Hematopoietic multipotent progenitor cell treated with erythropoietin and hydrocortisone succinate and interleukin-3 and kit ligand, for 8 days (in vitro differentiated cells): ENCODE measurements around the gene BAZ2B.
"Not testable (repeated sequence)": the region's sequence is repeated elsewhere in the genome, so short reads cannot be mapped to it uniquely, and the experiment has no call there.

Source experiments
- DNase-seq: peaks from one replicate; pipeline ENCODE4 v3.0.0-alpha.2; 2015

BAZ2B gene

DNA sequence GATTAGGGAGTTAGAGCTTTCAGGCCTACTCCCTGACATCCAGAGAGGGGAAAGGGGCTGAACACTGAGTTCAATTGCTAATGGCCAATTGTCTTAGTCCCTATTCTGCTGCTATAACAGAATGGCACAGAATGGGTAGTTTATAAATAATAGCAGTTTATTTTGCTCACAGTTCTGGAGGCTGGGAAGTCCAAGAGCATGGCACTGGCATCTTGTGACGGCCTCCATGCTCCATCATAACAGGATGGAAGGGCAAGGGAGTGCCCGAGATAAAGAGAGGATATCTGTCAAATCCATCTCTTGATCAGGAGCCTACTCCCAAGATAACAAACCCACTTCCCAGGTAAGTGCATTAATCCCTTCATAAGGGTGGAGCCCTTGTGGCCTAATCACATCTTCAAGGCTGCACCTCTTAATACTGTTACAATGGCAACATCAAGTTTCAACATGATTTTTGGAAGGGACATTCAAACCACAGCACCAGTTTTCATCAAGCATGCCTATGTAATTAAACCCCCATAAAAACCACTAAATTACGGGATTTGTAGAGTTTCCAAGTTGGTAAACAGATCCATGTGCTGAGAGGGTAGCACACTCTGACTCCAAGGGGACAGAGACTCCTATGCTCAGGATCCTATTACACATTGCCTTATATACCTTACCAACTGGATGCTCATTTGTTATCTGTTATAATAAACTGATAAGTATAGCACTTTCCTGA, 44.6 kb downstream of the BAZ2B start:
- no peak for DNase-seq

DNA sequence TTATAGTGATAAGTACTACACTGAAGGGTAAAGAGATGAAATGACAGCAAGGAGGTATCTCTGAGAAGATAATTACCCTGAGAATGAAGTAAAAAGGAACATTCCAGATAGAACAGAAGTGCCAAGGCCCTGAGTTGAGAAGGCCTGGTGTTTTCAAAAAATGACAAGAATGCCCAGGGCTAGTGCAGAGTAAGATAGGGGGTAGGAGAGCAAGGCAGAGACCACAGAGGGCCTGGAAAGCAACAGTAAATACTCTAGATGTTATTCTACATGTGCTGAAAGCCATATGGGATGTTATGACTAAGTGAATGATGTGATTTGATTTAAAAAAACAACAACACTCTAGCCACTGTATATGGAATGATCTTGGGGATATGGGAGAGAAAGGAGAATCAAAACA, 52.3 kb downstream of the BAZ2B start:
- DNase-seq = no peak

GRCh38 chr2:159562248-159562647, 54.1 kb downstream of the BAZ2B start:
- DNase-seq = no peak

DNA sequence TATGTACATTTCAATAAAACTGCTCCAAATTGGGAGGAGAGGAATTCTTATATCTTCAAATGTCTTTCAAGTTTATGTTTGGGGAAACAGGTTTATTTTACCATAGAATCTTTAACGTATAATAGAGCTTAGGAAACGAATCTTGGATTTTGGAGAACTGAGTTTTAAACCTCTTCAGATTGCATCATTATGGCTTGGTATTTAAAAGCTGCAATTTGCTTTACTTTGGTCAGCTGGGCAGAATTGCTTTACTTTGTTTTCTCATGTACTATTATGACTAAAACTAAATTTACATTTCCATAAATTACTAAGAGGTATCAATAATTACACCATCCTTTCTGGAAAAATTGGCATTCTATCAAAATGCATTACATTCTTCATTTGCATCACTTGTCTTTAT, 54.6 kb downstream of the BAZ2B start:
- no peak for DNase-seq

DNA sequence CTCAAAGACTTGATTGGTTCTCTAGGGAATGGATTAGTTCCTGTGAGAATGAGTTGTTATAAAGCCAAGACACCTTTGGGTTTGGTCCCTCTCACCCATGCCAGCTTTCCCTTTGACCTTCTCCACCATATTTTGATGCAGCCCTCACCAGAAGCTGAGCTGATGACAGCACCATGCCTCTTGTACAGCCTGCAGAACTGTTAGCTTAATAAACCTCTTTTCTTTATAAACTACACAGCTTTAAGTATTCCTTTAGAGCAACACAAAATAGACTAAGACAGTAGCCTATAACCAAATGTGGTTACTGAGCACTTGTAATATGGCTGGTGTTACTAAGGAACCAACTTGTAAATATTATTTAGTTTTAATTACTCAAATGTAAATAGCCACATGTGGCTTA, 55.1 kb downstream of the BAZ2B start:
- no peak for DNase-seq

DNA sequence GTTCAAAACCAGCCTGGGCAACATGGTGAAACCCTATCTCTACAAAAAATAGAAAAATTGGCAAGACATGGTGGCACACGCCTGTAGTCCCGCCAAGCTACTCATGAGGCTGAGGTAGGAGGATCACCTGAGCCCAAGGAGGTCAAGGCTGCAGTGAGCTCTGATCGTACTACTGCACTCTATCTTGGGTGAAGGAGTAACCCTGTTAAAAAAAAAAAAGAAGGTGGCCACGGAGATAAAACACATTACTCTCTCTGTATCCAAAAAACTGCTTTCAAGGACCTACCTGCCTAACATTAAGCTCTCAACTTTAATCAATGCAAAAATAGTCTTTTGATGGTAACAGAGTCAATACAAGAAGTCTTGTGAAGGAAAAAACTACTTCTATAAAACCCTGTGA, 57.3 kb downstream of the BAZ2B start:
- no peak for DNase-seq

- DNase-seq = no peak
Observed at GRCh38 chr2:159558479-159558878, 57.9 kb downstream of the BAZ2B start.

- peak; percentile 58 for DNase-seq
Observed at GRCh38 chr2:159557437-159558034, 58.8 kb downstream of the BAZ2B start.

- DNase-seq = peak; percentile 13
Observed at GRCh38 chr2:159555651-159556392, 60.5 kb downstream of the BAZ2B start.

DNA sequence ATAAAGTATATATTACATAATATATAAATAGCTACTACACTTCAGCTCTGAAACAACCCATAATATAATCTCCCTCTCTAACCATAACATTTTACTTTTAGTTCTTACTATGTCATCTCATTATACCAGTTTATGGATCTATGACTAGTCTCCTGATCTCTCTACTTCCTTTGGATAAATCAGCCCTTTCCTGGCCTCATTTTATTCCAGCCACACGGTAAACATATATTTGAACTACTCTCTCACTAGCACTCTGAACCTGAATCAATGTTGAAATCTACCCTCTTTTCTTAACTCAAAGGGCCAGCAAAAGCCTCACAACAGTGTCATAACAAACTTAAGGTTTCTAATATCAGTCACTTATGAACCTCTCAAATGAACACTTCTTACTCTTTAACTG, 62.6 kb downstream of the BAZ2B start:
- no peak for DNase-seq

GRCh38 chr2:159551806-159552205, 64.5 kb downstream of the BAZ2B start:
- DNase-seq = no peak

DNA sequence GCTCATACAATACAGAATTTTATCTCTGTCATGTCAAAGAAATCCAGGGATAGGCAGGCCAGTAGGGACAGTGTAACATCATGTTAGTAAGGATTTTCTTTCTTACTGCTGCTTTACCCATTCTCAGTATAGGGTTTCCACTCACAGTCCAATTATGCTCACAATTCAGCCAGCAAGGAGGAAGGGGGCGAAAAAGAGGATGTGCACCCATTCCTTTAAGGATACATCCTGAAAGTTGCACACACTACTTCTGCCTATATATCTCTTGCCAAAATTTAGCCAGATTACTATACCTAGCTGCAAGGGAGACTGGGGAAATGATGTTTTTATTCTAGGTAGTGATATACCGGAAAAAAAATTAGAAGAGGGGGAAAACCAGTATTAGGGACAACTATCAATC, 66.1 kb downstream of the BAZ2B start:
- no peak for DNase-seq

- DNase-seq = no peak
Observed at GRCh38 chr2:159549234-159549633, 67.1 kb downstream of the BAZ2B start.

- no peak for DNase-seq
Observed at GRCh38 chr2:159546716-159547430, 69.5 kb downstream of the BAZ2B start.

GRCh38 chr2:159546039-159546438, 70.3 kb downstream of the BAZ2B start:
- DNase-seq = peak; percentile 9

GRCh38 chr2:159545085-159545484, 71.3 kb downstream of the BAZ2B start:
- no peak for DNase-seq

DNA sequence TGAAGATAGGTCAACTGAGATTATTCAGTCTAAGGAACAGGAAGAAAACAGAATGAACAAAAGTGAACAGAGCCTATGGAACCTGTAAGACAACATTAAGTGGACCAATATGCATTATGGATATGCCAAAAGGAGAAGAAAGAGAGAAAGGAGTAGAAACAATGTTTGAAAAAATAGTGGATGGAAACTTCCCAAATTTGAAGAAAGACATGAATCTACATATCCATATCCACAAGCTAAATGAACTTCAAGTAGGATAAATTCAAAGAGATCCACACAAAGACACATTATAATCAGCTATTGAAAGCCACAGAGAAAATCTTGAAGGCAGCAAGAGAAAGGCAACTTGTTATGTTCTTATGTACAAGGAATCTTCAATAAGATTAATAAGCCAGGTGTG, 74.2 kb downstream of the BAZ2B start:
- no peak for DNase-seq

DNA sequence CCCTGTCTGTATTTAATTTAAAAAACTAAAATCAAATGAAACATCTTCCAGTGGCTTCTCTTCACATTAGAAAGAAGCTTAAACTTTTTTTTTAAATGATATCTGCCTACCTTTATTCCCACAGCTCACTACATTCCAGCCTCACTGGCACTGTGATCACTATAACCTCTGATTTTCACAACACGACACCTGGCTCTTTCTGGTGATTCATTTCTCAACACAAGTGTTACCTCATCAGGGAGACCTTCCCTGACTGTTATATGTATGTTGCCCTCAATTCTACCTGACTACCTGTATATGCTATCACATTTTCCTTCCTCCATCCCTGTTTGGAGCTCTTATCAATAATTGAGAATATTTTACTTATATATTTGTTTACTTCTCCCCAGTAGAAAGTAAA, 76.6 kb downstream of the BAZ2B start:
- no peak for DNase-seq

GRCh38 chr2:159538801-159539200, 77.5 kb downstream of the BAZ2B start:
- no peak for DNase-seq

- not testable (repeated sequence) for DNase-seq
Observed at GRCh38 chr2:159535261-159535660, 81.1 kb downstream of the BAZ2B start.

DNA sequence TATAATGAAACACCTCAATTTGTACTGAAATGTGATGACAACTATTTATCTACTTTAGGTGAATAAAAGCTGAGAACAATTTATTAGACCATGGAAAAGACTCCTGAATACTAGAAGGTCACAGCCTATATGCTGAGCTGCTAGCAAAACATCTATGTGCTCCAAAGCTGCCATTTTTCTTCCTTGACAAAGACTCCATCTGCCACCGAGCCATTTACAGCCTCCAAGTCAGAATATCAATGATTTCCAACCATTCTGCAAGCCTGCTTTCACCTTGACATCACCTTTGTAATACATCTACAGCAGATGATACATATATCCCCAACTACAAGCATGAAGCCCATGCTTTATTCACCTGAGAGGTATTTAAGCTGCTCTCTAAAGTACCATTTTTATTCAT, 84.9 kb downstream of the BAZ2B start:
- DNase-seq = no peak

- no peak for DNase-seq
Observed at GRCh38 chr2:159526433-159526832, 89.9 kb downstream of the BAZ2B start.

DNA sequence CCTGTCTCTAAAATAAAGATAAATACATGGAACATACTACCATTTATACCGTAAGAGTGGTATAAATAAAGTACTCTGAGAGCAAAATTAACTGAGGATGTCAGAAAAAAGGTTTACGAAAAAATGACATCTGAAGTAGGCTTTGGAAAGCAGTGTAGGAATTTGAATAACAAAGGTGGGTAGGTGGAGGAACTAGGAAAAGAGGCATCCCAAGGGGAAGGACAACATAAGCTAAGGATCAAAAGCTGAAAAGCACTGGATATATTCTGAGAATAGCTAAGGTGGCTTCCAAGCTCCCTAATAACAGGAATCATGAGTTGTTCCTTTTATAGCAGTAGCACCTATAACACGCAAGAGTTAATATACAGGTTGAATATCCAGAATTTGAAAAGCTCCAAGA, 91.3 kb downstream of the BAZ2B start:
- DNase-seq = no peak

- DNase-seq = no peak
Observed at GRCh38 chr2:159521272-159521671, 95.1 kb downstream of the BAZ2B start.
